Sigmoid colon (tissue), 7 donors: ENCODE results near the gene DYNLT2B. TPM values are rescaled to one million over a fixed set of nuclear protein-coding genes. Genes with fewer than 3 reads are reported as not detected.

Experiments used
- DNase-seq: peaks from one replicate; pipeline ENCODE4 v3.0.0-alpha.2; 2019
- H3K27ac ChIP-seq, 4 donors: fragments of 200-600 bp; sonication (generic); one replicate each; pipeline ENCODE4 v1.5.1; 2016 to 2019; ENCODE audit warnings: mild to moderate bottlenecking in 1 of 4
- H3K27me3 ChIP-seq, 3 donors: fragments of 200-600 bp; sonication (generic); one replicate each; pipeline ENCODE4 v1.5.1; 2019; ENCODE audit warnings: mild to moderate bottlenecking in 1 of 3
- H3K36me3 ChIP-seq, 4 donors: fragments of 200-600 bp; sonication (generic); one replicate each; pipeline ENCODE4 v1.5.1; 2016 to 2019
- H3K4me1 ChIP-seq, 4 donors: fragments of 200-600 bp; sonication (generic); one replicate each; pipeline ENCODE4 v1.5.1; 2017 to 2019
- H3K4me3 ChIP-seq, 4 donors: fragments of 200-600 bp; sonication (generic); one replicate each; pipeline ENCODE4 v1.5.1; 2017 to 2019; ENCODE audit warnings: mild to moderate bottlenecking in 2 of 4, moderate library complexity in 1 of 4
- H3K9me3 ChIP-seq, 4 donors: fragments of 200-600 bp in 3 of 4; sonication (generic) in 3 of 4; one replicate each; pipeline versions ENCODE4 v1.5.1 to v1.6.1; 2013 to 2019
- CTCF ChIP-seq, 4 experiments: fragments of 450-650 bp in 3 of 4; fragments of 200-600 bp in 1 of 4; IDR thresholded peaks; one replicate each; pipeline ENCODE4 v1.5.1; 2016 to 2019; ENCODE audit warnings: antibody characterized with exemption in 4 of 4, mild to moderate bottlenecking in 3 of 4, moderate library complexity in 2 of 4
- EP300 ChIP-seq, 4 donors: sonication (generic); formaldehyde crosslinking; IDR thresholded peaks; one replicate each; pipeline ENCODE4 v1.6.1; 2017; ENCODE audit warnings: antibody characterized with exemption in 4 of 4
- POLR2A ChIP-seq, 2 donors: fragments of 450-650 bp; IDR thresholded peaks; one replicate each; pipeline ENCODE4 v1.6.1; 2016; ENCODE audit warnings: antibody characterized with exemption in 2 of 2, mild to moderate bottlenecking in 2 of 2, moderate library complexity in 2 of 2
- POLR2AphosphoS5 ChIP-seq, 4 donors: sonication (generic); formaldehyde crosslinking; IDR thresholded peaks; one replicate each; pipeline ENCODE4 v1.6.1; 2017; ENCODE audit warnings: antibody characterized with exemption in 4 of 4
- WGBS, 2 donors: extraction: QIAGEN DNeasy Blood & Tissue Kit; methylation state at CpG; one replicate each; pipeline ENCODE4 v1.1.7; 2013; 5-methylcytosine and 5-hydroxymethylcytosine counted together
- intact Hi-C: fragments of 100-400 bp; cut with DNase I; formaldehyde crosslinking; loops from one replicate; pipeline ENCODE4 v1.15.1; 2023
- polyA plus RNA-seq, 3 donors: library from polyadenylated mRNA; stranded (reverse); fragments of 200-250 nt; gene quantifications; one replicate each; pipeline ENCODE4 v1.2.3, GENCODE V29; 2013
- total RNA-seq, 4 donors: library from RNA; depleted of rRNA; stranded (reverse); fragments of >200 nt; gene quantifications; one replicate each; pipeline ENCODE4 v1.1.0, GENCODE V29; 2016
- donor health status: healthy with polysubstance abuse.
- donor health status: Bipolar disorder and iron deficiency.
- donor health status: healthy.

The DYNLT2B gene
- total and polyA plus RNA-seq, 7 donors: 3.9 to 17.8 (median 11.5) TPM

- no peaks in the 10 kb centered on the region for H3K9me3 ChIP-seq
- no peak for DNase-seq
- no peaks in the 10 kb centered on the region for H3K36me3 ChIP-seq
- TF ChIP-seq POLR2A (IDR thresholded peaks at IDR 0.05) (no peak), EP300 (IDR thresholded peaks at IDR 0.05) (no peak), POLR2AphosphoS5 (IDR thresholded peaks at IDR 0.05) (no peak), CTCF (IDR thresholded peaks at IDR 0.05) (no peak)
- H3K27ac ChIP-seq: no peak overlapping the region
- no peak overlapping the region for H3K4me3 ChIP-seq
- intact Hi-C loops: no loop called here
- no peaks in the 10 kb centered on the region for H3K4me1 ChIP-seq
- 87 to 90% methylated on average over 21 of the region's 21 CpGs for WGBS, 2 donors
- H3K27me3 ChIP-seq: peaks cover 0 to 11% (median 0%) of the 10 kb centered on the region in 3 donors
These were observed 21.6 kb upstream of the DYNLT2B start for GRCh38 chr3:196339493-196340254.

GRCh38 chr3:196339044-196339443 lies 21.0 kb upstream of the DYNLT2B start:
- Histone ChIP-seq H3K9me3 (no peaks in the 10 kb centered on the region), H3K4me1 (no peaks in the 10 kb centered on the region), H3K4me3 (no peak overlapping the region), H3K27ac (no peak overlapping the region), H3K36me3 (no peaks in the 10 kb centered on the region), H3K27me3 (peaks cover 0 to 17% (median 0%) of the 10 kb centered on the region in 3 donors)
- intact Hi-C loops: no loop called here
- DNase-seq: no peak
- no peak for TF ChIP-seq POLR2A (IDR thresholded peaks at IDR 0.05)
- TF ChIP-seq EP300 (IDR thresholded peaks at IDR 0.05): no peak
- TF ChIP-seq CTCF (IDR thresholded peaks at IDR 0.05): no peak
- no peak for TF ChIP-seq POLR2AphosphoS5 (IDR thresholded peaks at IDR 0.05)
- 83 to 92% methylated on average over 6 of the region's 6 CpGs for WGBS, 2 donors

- Histone ChIP-seq H3K4me3 (no peak overlapping the region), H3K9me3 (no peaks in the 10 kb centered on the region), H3K36me3 (no peaks in the 10 kb centered on the region), H3K27me3 (peaks cover 0 to 24% (median 0%) of the 10 kb centered on the region in 3 donors), H3K4me1 (no peaks in the 10 kb centered on the region), H3K27ac (no peak overlapping the region)
- DNase-seq: no peak
- TF ChIP-seq CTCF (IDR thresholded peaks at IDR 0.05) (no peak), POLR2AphosphoS5 (IDR thresholded peaks at IDR 0.05) (no peak), EP300 (IDR thresholded peaks at IDR 0.05) (no peak), POLR2A (IDR thresholded peaks at IDR 0.05) (no peak)
- WGBS, 2 donors: 79 to 84% methylated on average over 17 of the region's 17 CpGs
- intact Hi-C loops: no loop called here
These were observed 18.5 kb upstream of the DYNLT2B start for GRCh38 chr3:196336319-196337145.

- no peaks in the 10 kb centered on the region for H3K36me3 ChIP-seq
- 68 to 75% methylated on average over 12 of the region's 12 CpGs for WGBS, 2 donors
These were observed 17.5 kb upstream of the DYNLT2B start for GRCh38 chr3:196335503-196335948.

More at GRCh38 chr3:196335503-196335948, 17.5 kb upstream of the DYNLT2B start:
- DNase-seq: no peak
- H3K27ac ChIP-seq: no peak overlapping the region
- H3K4me3 ChIP-seq: no peak overlapping the region
- TF ChIP-seq POLR2A (IDR thresholded peaks at IDR 0.05): no peak
- no peak for TF ChIP-seq POLR2AphosphoS5 (IDR thresholded peaks at IDR 0.05)
- no peak for TF ChIP-seq CTCF (IDR thresholded peaks at IDR 0.05)
- no peak for TF ChIP-seq EP300 (IDR thresholded peaks at IDR 0.05)
- H3K9me3 ChIP-seq: no peaks in the 10 kb centered on the region
- intact Hi-C loops: no loop called here
- H3K27me3 ChIP-seq: peaks cover 0 to 25% (median 0%) of the 10 kb centered on the region in 3 donors
- no peaks in the 10 kb centered on the region for H3K4me1 ChIP-seq
